Neutrophil (primary cell): ENCODE measurements around the gene CLIC5.

Experiments used
- H3K27ac ChIP-seq: fragments of 200-600 bp; sonication (generic); 2 replicates; pipeline ENCODE4 v1.5.1; 2016; ENCODE audit warnings: mild to moderate bottlenecking, moderate library complexity
- H3K27me3 ChIP-seq: fragments of 200-600 bp; sonication (generic); 2 replicates; pipeline ENCODE4 v1.6.0; 2016; ENCODE audit warnings: mild to moderate bottlenecking
- H3K36me3 ChIP-seq: fragments of 200-600 bp; sonication (generic); 2 replicates; pipeline ENCODE4 v1.5.1; 2017
- H3K4me1 ChIP-seq, 2 experiments: fragments of 200-600 bp in 1 of 2; sonication (generic) in 1 of 2; 1 replicate in 1 of 2; 2 replicates in 1 of 2; pipeline versions ENCODE4 v1.5.1 to v1.6.1; 2013 to 2016; ENCODE audit warnings: low read depth in 1 of 2, low read length in 1 of 2, mild to moderate bottlenecking in 1 of 2, moderate library complexity in 1 of 2; ENCODE audit not compliant: control insufficient read depth in 1 of 2, insufficient read depth in 1 of 2
- H3K4me3 ChIP-seq, 2 experiments: fragments of 200-600 bp in 1 of 2; sonication (generic) in 1 of 2; 1 replicate in 1 of 2; 2 replicates in 1 of 2; pipeline ENCODE4 v1.5.1; 2013 to 2016; ENCODE audit warnings: low read depth in 1 of 2, low read length in 1 of 2, mild to moderate bottlenecking in 1 of 2, moderate library complexity in 1 of 2
- H3K9me3 ChIP-seq: fragments of 200-600 bp; sonication (generic); 2 replicates; pipeline ENCODE4 v1.5.1; 2016
- CTCF ChIP-seq: fragments of 200-600 bp; sonication (generic); IDR thresholded peaks from 2 replicates; pipeline ENCODE4 v1.5.1; 2016; ENCODE audit warnings: antibody characterized with exemption

CLIC5 gene

GRCh38 chr6:46044881-46045617, 29.4 kb upstream of the CLIC5 start:
- TF ChIP-seq CTCF = no peak
- Histone ChIP-seq H3K27ac (no peak overlapping the region), H3K36me3 (no peaks in the 10 kb centered on the region)

GRCh38 chr6:46042355-46042999, 26.8 kb upstream of the CLIC5 start:
- Histone ChIP-seq H3K4me1 (no peaks in the 10 kb centered on the region), H3K4me3 (no peak overlapping the region), H3K36me3 (no peaks in the 10 kb centered on the region), H3K27me3 (no peaks in the 10 kb centered on the region), H3K27ac (no peak overlapping the region), H3K9me3 (no peaks in the 10 kb centered on the region)
- TF ChIP-seq CTCF = no peak

More at GRCh38 chr6:46044881-46045617, 29.4 kb upstream of the CLIC5 start:
- no peaks in the 10 kb centered on the region for H3K27me3 ChIP-seq
- no peaks in the 10 kb centered on the region for H3K9me3 ChIP-seq
- H3K4me1 ChIP-seq = no peaks in the 10 kb centered on the region
- no peak overlapping the region for H3K4me3 ChIP-seq

DNA sequence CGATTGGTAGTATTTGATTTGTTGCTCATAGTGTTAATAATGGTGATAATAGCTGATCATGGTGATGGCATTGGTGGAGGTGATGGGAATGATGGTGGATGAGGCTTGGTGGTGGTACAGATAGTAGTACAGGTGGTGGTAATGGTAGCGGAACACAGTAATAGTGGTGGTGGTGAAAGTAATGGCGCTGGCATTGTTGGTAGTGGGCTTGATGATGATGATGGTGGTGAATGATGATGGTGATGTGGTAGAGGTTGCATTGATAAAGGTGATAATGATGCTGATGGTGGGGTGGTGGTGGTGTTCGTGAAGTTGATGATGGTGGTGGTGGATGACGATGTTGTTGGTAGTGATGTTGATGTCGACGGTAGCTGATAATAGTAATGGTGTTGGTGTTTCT, 24.6 kb upstream of the CLIC5 start:
- H3K27me3 ChIP-seq = no peaks in the 10 kb centered on the region
- no peaks in the 10 kb centered on the region for H3K9me3 ChIP-seq
- no peak overlapping the region for H3K4me3 ChIP-seq
- no peak for TF ChIP-seq CTCF
- H3K36me3 ChIP-seq = no peaks in the 10 kb centered on the region
- H3K4me1 ChIP-seq = no peaks in the 10 kb centered on the region
- H3K27ac ChIP-seq = no peak overlapping the region

DNA sequence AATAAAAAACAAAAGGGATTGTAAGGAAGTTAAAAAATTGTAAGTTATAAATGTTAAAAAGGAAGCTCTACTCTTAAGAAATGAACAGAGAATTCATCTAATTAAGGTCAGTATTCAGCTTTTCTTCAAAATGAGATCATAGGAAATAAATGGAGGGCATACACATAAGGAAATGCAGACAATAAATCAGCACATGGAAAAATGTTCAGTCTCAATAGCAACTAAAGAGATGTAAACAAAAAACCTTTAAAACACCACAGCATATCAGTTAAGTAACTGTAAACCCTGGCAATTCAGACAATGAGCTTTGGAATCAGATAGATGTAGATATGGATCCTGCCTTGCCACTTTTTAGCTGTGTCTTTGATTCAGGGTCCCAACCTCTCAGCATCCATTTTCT, 24.0 kb upstream of the CLIC5 start:
- H3K36me3 ChIP-seq = no peaks in the 10 kb centered on the region
- no peak for TF ChIP-seq CTCF
- H3K9me3 ChIP-seq = no peaks in the 10 kb centered on the region
- H3K4me1 ChIP-seq = no peaks in the 10 kb centered on the region
- no peaks in the 10 kb centered on the region for H3K27me3 ChIP-seq
- H3K27ac ChIP-seq = no peak overlapping the region
- no peak overlapping the region for H3K4me3 ChIP-seq

DNA sequence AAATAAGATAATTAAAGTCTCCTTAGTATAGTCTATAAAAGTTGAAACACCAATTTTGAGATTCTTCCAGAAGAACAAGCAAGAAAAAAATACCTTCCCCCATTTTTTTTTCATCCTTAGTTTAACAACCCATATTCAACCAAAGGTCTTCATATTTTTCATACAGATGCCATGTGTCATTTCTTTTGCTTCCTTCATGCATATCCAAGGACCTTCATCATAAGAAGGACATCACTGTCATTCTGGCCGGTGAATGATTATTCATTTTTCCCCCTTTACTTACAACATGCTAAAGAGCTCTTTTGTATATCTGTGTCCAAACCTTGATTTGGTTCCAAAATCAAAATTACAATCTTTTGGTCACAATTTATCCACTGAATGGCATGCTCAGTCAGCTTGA, 21.3 kb upstream of the CLIC5 start:
- no peak overlapping the region for H3K27ac ChIP-seq
- no peaks in the 10 kb centered on the region for H3K36me3 ChIP-seq
- TF ChIP-seq CTCF = no peak
- H3K9me3 ChIP-seq = no peaks in the 10 kb centered on the region
- no peaks in the 10 kb centered on the region for H3K4me1 ChIP-seq
- no peak overlapping the region for H3K4me3 ChIP-seq
- H3K27me3 ChIP-seq = no peaks in the 10 kb centered on the region
